AG04450 (cell line): ENCODE results near the gene TMEM171. TPM values are rescaled to one million over a fixed set of nuclear protein-coding genes. Genes with fewer than 3 reads are reported as not detected.
A peak's percentile ranks its signal among the peaks of the same experiment; 100 is the strongest.

ENCODE experiments used
- CTCF ChIA-PET: fragments of 300-600, 350-600 bp; formaldehyde crosslinking; extraction: SDS; loops from one replicate; lab custom pipeline; 2022; ENCODE audit warnings: antibody characterized with exemption, inconsistent platforms; lab: Charles Lee
- POLR2A ChIA-PET: fragments of 350-600 bp; formaldehyde crosslinking; extraction: SDS; loops from one replicate; lab custom pipeline; 2021; ENCODE audit warnings: antibody characterized with exemption, inconsistent platforms; lab: Yijun Ruan, JAX
- DNase-seq: peaks from one replicate; pipeline ENCODE4 v3.0.0-alpha.2; 2011; ENCODE audit warnings: low read depth, low spot score
- H3K27ac ChIP-seq: one replicate; pipeline ENCODE4 v1.5.1; 2012; ENCODE audit warnings: low read depth, low read length, control low read depth
- H3K27me3 ChIP-seq: one replicate; pipeline ENCODE4 v1.6.0; 2012; ENCODE audit warnings: low read length; ENCODE audit not compliant: control insufficient read depth, insufficient read depth
- H3K4me3 ChIP-seq: 2 replicates; pipeline ENCODE4 v1.5.1; 2011; ENCODE audit warnings: mild to moderate bottlenecking, low read depth, low read length, control low read depth
- H3K9me3 ChIP-seq: 2 replicates; pipeline ENCODE4 v1.5.1; 2012; ENCODE audit warnings: low read length; ENCODE audit not compliant: control insufficient read depth, insufficient read depth
- CTCF ChIP-seq: IDR thresholded peaks from 2 replicates; pipeline ENCODE4 v1.5.1; 2011; ENCODE audit warnings: low read depth, low read length, control low read depth, inconsistent platforms
- polyA plus RNA-seq: library from polyadenylated mRNA; depleted of rRNA; stranded (reverse); fragments of >200 nt; gene quantifications from 2 replicates; pipeline ENCODE4 v1.2.3, GENCODE V29; 2011

Gene TMEM171
- polyA plus RNA-seq, 1 experiment, result 10.6 TPM

DNA sequence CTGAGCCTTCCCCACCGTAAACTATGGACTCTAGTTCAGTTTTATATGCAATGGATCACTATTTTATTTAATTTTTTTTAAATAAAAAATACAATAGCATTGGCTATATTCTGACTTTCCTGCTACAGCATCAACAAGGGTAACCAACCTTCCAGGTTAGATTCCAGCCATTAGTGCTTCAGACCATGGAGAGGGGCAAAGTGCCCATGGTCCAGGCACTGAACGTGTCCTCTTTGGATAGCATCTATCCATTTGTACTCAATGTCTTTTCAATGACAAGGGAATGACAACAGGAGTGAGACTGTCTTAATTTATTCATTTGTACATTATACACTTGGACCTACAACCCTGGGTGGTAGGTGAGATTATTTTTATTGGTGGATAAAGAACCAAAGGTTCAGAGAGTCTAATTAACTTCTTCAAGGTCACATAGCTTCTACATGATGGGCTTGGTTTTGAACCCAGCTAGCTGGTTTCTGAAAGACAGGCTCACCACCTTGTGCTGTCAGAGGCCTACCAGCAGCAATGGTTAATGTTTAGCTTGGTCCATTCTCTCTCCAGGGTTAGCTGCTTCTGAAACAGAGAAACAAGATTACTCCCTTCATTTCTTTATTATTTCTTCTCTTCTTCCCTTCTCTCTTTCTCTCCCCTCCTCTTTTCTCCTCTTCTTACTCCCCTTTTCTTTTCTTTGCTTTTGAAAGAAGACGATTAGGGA is 11.5 kb downstream of the TMEM171 start:
- no peak for DNase-seq
- CTCF ChIA-PET, result interaction anchor here (0.9 kb wide), 1 partner anchor 84 kb away, joined by 3 read pairs; no protein-coding TSS in a partner anchor
- no peak overlapping the region for H3K27ac ChIP-seq
- H3K4me3 ChIP-seq, result no peak overlapping the region
- H3K27me3 ChIP-seq, result no peaks in the 10 kb centered on the region
- POLR2A ChIA-PET, result no interaction called here
- no peak for TF ChIP-seq CTCF
- no peaks in the 10 kb centered on the region for H3K9me3 ChIP-seq

GRCh38 chr5:73132759-73133158 is 12.4 kb downstream of the TMEM171 start:
- CTCF ChIA-PET, result interaction anchor here (1.8 kb wide), 1 partner anchor 83 kb away, joined by 7 read pairs; no protein-coding TSS in a partner anchor
- Histone ChIP-seq H3K4me3 (no peak overlapping the region), H3K27ac (no peak overlapping the region), H3K27me3 (no peaks in the 10 kb centered on the region), H3K9me3 (no peaks in the 10 kb centered on the region)
- POLR2A ChIA-PET, result no interaction called here
- DNase-seq, result no peak
- no peak for TF ChIP-seq CTCF

DNA sequence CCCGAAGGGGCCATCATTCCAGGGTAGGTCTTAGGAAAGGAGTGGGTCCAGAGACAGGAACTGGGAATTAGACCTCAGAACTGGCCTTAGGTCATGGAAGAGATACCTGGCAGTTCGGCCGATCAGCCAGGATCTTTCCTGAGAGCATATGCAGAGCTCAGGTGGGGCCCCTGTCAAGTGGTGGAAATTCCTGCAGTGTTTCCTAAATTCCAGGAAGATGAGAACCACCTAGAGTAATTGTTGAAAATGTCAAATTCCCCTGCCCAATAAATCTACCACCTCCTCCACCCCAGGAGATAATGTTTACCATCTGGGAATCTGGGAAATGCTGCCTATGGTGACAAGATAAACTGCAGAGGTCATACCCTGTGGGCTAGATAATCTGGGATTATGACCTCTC is 14.6 kb downstream of the TMEM171 start:
- Histone ChIP-seq H3K27me3 (no peaks in the 10 kb centered on the region), H3K27ac (no peak overlapping the region), H3K9me3 (no peaks in the 10 kb centered on the region), H3K4me3 (no peak overlapping the region)
- ChIA-PET CTCF (interaction anchor here (1.1 to 1.4 kb wide), 3 partner anchors 17 to 66 kb away, joined by 3 to 4 read pairs (median 3); no protein-coding TSS in a partner anchor), POLR2A (no interaction called here)
- DNase-seq, result no peak
- TF ChIP-seq CTCF, result no peak

DNA sequence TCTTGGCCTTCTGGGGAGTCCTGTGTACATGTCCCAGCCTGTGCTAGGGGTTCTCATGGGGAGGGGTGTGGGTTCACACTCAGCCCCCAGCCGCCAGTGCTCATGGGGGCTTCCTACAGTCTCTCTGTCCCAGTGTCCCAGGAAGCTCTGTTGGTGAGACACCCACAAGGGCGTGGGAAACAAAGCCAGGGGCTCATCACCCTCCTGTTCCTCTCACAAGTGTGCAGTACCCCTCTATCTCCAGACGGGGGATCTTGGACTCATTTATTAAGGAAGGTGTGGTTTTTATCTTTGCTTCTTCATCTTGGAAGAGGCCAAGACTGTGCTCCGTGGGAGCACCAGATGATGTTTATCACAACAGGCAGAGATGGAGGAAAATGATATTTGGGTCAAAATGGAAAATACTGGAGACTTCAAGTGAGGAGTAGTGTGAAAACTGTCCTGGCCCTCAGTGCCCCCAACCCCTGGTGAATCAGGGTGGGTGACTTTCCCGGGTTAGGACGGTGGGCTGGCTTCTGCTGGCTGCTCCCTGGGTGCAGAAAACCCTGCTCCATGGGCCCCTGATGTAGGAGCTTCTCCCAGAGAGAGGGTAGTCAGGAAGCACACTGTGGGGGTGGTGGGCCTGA is 15.2 kb downstream of the TMEM171 start:
- TF ChIP-seq CTCF, result peak; percentile 66
- Histone ChIP-seq H3K4me3 (no peak overlapping the region), H3K27me3 (no peaks in the 10 kb centered on the region), H3K27ac (no peak overlapping the region), H3K9me3 (no peaks in the 10 kb centered on the region)
- CTCF ChIA-PET, result interaction anchor here (0.9 to 1.8 kb wide), 4 partner anchors 16 to 80 kb away, joined by 3 to 4 read pairs (median 4); no protein-coding TSS in a partner anchor
- DNase-seq, result peak; percentile 18
- POLR2A ChIA-PET, result no interaction called here

DNA sequence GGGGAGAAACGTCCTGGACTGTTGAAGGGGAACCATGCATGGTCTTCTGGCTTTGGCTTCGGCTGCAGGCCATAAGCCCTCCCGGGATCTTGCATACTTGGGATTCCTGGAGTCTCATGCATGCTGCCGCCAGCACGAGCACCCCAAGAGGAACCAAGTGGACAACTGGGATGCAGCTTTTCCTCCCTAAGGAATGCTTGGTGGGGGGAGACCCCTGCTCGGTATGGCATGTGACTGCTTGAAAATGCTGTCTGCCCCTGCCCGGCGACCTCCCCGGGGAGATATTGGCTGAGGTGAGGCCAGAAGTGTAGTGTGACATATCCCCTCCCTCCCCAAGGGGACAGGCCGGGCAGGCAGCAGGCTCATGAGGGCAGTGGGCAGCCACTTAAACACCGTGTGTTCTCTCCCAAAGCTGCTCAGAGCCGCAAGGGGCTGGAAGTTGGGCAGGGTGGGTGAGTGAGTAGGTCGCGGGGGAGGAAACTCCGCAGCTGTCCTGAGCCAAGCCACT is 15.7 kb downstream of the TMEM171 start:
- Histone ChIP-seq H3K4me3 (no peak overlapping the region), H3K27me3 (no peaks in the 10 kb centered on the region), H3K9me3 (no peaks in the 10 kb centered on the region), H3K27ac (no peak overlapping the region)
- POLR2A ChIA-PET, result interaction anchor here (1.4 kb wide), 1 partner anchor 53 kb away, joined by 3 read pairs; no protein-coding TSS in a partner anchor
- CTCF ChIA-PET, result interaction anchor here (0.9 to 1.8 kb wide), 4 partner anchors 16 to 80 kb away, joined by 3 to 4 read pairs (median 4); no protein-coding TSS in a partner anchor
- TF ChIP-seq CTCF, result no peak
- no peak for DNase-seq
